HG03432 (cell line): Measurements from ENCODE around the gene ANO4.

ENCODE experiments used
- ATAC-seq: cut with Tn5 transposase; IDR thresholded peaks from one replicate; pipeline ENCODE4 v1.9.1; 2021; ENCODE audit warnings: mild to moderate bottlenecking, moderate library complexity; ENCODE audit not compliant: unreplicated experiment

The ANO4 gene

DNA sequence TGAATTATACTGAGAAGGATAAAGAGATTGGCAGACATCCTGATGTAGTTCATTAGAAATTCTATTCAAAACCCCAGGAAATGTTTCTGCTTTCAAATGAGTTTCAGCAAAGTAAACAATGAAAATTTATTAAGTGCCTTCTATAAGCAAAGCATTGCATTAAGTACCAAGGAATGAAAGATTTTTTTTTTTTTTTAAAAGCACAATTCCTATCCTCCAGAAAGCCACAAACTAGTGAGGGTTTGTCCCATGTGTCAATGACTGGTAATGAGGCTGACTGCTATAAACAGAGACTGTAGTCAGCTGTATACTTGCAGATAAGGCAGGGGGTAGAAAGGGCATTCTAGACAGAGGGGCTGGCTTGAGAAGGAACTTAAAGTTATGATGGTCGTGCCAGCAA lies 6.7 kb downstream of the ANO4 start:
- no peak for ATAC-seq

DNA sequence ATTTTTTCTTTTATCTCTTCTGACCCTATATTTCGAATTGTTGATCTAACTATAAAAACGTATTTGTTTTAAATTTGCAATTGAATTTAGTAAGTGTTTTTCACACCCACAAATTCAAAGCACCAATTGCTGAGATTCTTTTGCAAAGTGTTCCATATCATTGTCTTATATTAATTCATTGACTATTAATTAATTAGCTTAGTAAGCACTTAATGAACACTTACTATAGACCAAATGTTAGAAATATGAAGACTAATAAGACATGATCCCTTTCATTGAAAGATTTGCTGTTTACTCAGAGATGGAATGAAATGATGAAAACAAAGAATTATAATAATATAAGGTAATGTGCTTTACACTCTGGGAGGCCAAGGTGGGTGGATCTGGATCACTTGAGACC lies 14.2 kb downstream of the ANO4 start:
- ATAC-seq, result no peak

DNA sequence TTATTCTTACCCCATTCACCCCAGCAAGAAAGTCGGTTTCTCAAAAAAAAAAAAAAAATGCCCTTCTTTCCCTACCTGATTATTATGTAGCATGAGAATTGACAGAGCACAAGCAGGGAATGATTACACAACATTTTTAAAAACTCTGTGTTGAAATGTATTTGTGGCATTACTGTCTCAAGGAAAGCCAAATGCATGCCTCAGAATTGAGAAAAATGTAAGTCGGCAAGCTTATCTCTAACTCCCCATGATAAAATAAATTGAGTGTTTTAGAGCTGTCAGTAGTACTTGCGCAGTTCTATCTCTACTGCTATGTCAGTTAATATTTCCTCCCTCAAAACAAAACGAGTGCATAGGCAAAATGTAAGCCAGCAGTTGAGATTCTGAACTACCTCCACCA lies 25.7 kb downstream of the ANO4 start:
- no peak for ATAC-seq

DNA sequence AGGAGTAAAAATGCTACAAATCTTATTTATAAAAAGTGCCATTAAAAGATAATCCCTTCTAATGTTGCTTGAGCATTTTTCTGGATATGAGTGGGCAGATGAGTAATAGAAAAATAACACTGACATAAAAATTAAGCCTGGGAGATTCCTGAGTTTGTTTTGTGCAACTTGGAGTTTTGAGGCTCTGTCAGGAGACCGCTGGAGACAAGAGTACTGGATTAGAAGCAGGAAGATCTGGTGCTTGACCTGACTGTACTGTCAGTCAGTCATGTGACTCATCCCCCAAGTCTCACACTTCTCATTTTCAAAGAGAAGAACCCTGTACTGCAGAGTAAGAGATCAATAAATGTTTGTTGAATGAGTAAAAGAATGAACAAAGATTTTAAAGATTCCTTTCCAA lies 29.4 kb downstream of the ANO4 start:
- ATAC-seq, result no peak

DNA sequence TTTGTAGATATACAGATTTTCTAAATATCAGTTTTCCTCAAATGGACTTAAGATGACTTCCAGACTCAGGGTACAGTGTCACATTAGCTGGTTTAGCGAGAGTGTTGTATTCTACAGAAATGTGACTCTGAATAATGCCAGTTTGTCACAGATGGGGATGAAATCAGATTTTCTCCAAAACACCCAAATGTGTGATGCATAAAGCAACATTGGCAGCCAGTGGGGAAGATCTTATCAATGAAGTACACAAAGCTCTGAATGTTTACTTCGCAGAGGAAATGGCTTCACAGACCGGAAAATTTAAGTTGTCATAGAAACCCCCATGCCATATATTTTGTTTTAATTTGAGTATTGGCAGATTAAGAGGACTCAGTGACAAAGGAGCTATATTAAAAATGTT lies 29.9 kb downstream of the ANO4 start:
- ATAC-seq, result no peak

DNA sequence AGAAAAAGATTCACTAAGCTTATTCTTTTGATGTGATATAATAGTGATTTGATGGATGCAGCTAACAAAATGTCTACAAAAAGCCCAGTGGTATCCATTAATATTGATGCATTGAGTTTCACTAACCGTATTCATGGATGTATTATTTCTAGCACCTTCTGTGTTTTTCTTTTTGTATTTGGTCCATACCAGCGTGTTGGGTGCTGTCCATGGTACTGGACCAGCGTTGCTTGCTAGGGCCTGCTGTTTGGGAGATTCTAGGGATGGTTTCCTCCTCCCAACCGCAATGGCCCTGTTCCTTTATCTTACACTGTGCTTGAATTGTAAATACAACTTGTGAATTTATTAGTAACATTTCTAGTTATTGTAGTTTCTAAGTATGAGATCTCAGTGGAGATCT lies 31.7 kb downstream of the ANO4 start:
- ATAC-seq, result no peak

DNA sequence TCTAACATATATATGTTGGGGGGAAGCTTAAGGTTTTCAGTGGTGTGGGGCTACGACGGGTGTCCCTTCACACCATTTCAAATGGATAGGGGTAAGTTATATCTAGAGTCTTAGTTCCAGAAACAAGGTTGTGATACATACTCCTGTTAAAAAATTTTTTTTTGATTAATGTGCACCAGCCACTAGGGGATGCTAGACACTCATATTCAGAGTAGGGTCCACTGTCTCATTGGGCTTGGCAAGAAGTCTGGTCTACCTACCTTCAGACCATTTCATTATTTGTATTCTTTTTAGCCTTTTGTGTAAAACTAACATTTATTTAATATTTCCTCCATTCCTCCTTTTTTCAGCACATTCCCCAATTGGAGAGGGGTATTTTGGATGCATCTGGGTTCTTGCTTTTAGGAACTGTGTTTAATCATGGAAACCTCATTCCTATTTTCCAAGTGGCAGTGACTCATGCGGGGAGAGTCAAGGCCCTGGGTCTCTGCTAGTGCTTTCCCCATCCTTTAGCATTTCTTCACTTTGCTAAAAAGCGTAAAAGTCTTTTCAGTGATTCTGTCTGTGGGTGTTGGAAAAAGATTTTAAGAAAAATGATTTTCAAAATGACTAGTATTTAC lies 33.4 kb downstream of the ANO4 start:
- ATAC-seq, result no peak

DNA sequence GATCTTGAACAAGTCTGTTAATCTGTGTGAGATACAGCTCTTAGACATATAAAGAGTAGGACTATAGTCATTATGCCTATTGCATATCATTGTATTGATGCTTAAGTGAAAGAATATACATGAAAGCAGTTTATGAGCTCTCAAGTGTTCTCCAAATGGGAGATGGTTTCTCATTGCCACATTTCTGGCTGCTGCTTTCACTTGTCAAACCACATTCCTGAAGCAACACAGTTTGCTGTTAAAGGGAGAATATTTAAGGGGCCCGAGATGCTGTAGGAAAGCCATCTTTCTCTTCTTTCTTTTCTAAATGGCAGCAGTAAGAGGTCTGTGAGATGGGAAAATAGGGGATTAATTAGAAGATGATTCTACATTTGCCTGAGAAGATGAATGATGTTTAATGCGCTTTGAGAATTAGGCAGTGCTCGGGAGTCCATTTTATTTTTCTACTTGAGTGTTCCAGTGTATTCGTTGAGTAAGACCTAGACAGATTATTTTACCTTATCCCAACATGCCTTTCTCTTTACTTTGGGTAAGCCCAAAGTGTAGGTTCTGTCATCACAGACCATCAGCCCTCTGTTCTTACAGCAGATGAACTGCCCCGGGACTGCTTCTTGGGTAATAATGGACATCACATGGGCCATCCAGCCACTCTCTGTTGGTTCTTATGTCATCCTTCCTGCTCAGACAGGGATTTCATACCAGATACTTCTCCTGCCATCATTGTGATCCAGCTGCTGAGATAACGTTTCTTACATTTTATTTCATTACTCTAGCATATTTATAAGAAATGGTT lies 35.6 kb downstream of the ANO4 start:
- ATAC-seq, result no peak

DNA sequence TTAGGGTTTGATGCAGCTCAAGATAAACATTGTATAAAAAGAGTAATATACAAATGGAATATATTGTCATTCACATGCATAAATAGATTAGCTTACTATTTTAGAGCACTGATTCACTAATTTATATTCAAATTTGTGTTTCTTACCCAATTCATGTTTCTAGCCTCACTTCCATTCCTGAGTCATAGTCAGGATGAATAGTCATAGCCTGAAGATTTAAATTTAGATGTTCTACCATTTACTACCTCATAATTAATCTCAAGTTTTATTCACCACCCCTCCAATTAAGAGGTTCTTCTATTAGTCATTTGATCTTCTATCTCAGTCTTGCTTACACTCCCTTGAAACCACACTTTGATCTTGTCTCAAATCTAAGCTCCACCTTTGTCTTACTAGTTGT lies 38.7 kb downstream of the ANO4 start:
- ATAC-seq, result no peak

DNA sequence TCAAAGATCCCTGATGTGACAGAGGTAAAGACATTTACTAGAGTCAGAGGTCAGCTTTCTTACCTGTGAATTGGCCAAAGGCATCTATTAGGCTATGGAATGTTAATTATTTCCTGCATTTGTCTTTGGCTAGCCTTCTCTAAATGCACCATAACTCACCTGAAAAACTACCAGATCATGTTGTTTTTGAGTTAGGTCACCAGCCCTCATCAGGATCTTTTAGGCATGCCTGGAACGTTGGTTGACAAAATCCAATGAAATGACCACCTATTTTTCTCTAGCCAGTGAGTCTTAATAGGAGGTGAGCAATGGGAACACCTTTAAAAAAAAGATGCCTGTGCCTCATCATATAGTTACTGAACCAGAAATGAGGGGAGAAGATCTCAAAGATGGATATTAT lies 46.2 kb downstream of the ANO4 start:
- no peak for ATAC-seq

DNA sequence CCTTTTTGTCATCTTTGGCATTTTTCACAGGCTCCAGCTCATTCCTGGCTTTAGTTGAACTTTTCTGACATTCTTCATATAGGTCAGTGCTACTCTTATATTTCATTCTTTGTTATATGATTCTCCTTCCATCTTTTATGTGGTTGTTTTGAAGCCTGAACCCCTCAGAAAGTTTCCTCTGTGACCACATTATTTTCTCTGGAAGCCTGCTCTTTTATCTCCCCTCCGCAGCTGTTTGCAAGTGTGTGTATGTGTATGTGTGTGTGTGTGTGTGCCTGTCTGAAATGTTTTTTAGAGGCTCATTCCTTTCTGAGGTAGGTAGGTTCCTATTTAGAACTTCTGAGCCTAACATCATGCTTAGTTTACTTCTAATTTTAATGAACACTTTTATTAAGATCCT lies 47.6 kb downstream of the ANO4 start:
- no peak for ATAC-seq

DNA sequence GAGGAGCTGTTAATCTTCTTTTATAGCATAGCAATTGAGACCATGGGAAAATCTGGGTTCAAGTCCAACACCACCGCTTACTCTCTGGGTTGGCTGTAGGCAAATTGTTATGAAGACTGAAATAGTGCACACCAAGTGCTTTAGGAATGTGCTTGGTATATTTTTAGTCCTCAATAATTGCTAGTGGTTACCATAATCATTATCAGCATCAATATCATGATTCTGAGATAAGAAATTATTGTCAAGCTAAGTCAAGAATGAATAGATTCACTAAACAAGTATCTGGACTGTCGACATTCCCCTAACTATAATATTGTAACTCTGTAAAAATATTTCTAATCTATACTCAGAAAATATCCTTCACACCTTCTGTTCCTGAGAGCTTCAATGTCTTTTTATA lies 48.5 kb downstream of the ANO4 start:
- ATAC-seq, result no peak

DNA sequence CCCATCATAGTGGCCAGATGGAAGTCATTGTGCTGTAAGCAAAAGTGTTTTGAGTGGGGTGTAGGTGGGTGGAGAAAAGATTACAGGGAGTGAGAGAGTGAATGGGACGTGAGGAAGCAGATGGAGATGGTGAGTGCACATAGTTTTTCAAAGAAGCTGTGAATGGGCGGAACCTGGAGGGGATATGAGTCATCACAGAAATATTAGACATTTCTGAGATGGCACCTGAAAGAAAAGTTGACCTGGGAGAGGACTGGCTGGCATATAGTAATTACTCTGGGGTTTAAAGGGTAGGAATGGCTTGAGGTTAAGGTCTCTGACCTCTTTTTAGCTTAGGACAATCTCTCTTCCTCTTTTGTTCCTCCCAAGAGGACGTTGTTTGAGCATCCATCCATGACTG lies 50.5 kb downstream of the ANO4 start:
- no peak for ATAC-seq

DNA sequence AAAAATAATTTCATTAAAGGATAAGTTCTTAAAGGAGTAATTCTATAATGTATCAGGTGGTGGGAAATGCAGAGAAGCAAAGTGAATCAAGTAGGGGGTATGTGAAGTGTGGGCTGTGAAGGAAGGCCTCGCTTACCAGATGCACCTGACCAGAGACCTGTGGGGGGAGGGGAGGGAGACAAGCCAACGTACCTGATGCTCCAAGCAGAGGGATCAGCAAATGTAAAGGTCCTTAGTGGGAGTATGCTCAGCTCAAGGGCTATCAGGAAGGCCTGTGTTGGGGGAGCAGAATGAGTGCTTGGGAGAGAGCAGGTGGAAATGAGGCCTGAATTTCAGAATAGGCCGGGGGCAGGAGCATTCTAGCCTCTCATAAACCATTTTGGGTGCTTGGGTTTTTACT lies 57.1 kb downstream of the ANO4 start:
- ATAC-seq, result no peak

DNA sequence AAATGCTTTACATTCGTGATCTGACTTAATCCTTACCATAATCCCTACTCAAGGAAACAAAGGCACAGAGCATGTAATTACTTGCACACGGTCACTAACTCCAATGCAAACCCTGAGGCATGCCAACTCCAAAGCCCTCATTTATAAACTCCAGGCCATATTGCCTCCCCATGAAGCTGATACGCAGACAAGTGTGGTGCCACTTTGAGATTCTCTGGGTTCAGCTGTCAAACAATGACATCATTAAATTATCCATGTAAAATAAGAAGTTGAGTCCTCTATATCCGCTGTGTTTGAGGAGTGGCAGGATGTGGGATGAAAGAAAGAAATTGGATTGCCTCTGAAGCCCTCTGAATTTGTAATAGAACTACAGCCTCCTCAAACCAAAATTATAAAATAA lies 62.8 kb downstream of the ANO4 start:
- ATAC-seq, result no peak

DNA sequence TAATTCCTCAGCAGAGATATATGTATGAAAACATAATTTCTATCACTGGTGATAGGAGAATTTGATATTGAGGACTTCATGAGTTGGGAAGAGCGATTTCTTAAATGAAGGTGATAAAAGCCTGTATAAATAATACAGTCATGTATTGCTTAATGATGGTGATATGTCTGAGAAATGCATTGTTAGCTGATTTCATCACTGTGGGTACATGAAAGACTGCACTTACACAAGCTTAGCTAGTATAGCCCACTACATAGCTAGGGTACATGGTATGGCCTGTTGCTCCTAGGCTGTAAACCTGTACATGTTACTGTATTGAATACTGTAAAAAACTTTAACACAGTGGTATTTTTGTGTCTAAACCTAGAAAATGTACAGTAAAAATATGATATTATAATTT lies 63.4 kb downstream of the ANO4 start:
- ATAC-seq, result no peak

DNA sequence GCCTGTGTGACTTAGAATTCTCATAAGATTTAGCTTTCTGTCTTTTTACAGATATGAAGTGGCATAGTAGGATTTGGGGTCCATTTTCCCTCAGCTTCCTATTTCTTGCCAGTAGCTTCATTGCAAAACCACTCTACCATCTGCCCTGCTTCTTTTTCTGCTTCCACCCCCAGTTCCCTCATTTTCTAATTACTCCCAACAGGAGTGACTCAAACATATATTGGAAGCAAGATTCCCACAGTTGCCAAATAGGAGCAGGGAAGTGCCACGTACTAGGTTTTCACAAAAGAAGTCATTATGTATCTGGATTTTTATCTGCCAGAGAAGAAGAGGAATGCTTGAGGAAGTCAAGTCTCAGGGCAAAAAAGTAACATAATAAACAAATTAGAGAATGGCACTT lies 64.1 kb downstream of the ANO4 start:
- ATAC-seq, result no peak

DNA sequence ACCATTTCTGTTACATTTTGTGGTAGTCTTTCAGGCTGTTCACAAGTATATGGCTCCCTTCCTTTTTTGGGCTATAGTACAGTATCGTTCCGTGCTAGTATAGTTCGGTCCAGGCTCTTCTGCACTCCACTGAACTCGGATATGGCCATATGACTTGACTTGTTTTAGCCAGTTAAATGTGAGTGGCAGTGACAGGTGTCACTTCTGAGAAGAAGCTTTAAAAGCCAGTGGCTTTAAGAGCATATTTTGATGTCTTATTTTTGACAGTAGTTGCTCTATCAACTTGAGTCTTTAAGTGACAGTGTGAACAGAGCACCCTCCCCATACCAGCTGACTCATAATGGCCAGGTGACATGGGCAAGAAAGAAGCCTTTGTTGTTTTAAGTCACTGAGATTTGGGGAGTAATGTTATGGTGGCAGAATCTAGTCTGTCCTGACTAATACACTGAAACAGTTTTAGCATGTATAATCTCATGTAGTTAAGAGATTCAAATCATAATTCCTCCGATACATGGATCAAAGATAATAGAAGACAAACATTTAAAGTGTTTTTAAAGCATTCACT lies 64.6 kb downstream of the ANO4 start:
- no peak for ATAC-seq

DNA sequence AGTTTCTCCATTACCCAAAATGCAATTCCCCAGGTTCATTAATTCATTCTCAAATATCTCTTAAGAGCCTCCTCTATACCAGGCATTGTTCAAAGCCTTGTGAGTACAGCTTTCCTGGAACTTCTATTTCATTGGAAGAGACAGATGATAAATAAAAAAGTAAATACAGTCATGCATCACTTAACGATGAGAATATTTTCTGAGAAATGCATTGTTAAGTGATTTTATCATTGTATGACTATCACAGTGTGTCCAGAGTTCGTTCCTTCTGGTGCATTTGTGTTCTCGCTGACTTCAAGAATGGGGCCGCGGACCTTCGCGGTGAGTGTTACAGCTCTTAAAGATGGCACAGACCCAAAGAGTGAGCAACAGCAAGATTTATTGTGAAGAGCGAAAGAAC lies 66.0 kb downstream of the ANO4 start:
- no peak for ATAC-seq

DNA sequence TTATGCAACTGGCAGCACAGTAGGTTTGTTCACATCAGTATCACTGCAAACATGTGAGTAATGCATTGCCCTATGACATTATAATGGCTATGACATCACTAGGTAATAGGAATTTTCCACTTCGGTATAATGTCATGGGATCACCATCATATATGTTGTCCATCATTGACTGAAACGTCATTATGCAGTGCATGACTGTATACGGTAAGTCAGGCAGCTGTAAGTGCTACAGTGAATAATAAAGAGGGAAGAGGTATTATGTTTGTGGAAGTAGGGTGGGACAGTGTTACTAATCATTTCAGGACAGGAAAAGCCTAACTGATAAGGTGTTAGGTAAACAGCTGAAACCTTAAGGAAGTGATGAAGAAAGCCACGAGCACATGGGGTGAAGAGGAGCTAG lies 68.1 kb downstream of the ANO4 start:
- no peak for ATAC-seq

DNA sequence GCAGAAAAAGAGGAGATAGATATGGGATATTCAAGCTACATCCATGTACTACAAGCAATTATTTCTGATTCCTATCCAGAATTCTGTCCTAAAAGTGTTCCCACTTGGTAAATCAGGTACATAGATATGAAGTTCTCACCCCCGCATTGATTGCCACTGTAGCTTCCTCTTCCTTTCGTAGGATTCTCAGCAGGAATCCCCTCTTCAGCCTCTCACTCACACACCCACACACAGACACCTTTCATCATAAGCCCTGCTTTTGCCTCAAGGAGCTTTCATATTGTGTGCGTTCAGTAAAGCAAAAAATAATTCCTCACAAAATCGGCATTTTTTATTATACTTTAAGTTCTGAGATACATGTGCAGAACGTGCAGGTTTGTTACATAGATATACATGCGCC lies 69.8 kb downstream of the ANO4 start:
- no peak for ATAC-seq

DNA sequence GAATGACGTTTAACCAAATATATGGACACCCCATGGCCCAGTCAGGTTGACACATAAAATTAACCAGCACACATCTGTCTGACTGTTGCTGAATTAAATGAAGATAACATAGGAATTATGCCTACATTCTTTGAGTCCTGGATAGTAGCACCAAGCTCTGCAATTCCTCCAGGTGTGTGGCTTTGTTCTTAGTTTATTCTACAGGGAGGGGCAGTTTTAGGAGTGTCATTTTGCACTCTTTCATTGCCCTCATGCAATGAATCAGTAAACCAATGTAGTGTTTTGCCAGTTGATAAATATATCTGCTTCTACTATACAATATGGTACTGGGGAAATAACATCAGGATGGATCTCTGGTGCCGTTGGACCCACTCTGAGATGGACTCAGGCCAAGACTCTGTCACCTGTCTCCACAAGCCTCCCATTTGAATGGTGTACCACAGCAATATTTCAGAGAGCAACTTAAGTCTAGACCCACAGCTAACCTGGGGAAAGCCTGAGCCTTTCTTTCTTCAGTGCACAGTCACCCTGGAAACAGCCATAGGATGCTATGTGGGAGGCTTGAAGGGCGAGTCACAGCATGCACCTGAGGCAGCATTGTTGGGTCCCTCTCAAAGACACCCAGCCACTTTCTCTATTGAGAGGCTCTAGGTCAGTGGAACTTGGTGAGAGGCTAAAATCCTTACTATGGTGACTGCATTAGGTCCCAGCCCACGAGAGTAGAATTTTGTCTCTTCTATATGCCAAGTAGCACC lies 73.2 kb downstream of the ANO4 start:
- no peak for ATAC-seq
